Measurements from ENCODE around the gene GGA1.
A peak's percentile ranks its signal among the peaks of the same experiment; 100 is the strongest.

Gene GGA1

GRCh38 chr22:37633089-37633624 is 24.5 kb downstream of the GGA1 start:
- peaks cover 43% of the 10 kb centered on the region for H3K36me3 ChIP-seq (ENCODE audit: insufficient read depth, low read length)
- no peak overlapping the region for H3K9ac ChIP-seq (ENCODE audit: low read depth, low read length)
- H3K4me1 ChIP-seq (ENCODE audit: insufficient read depth, low read length) = peaks cover 25% of the 10 kb centered on the region
- no peaks in the 10 kb centered on the region for H3K9me3 ChIP-seq (ENCODE audit: insufficient read depth, low read length, severe bottlenecking)
- ATAC-seq (ENCODE audit: insufficient read depth, low read depth) = no peak
- DNase-seq = no peak
- H3K27ac ChIP-seq (ENCODE audit: low read length) = no peak overlapping the region
- no peaks in the 10 kb centered on the region for H3K27me3 ChIP-seq (ENCODE audit: insufficient read depth, low read length, poor library complexity)
- no peak overlapping the region for H2AFZ ChIP-seq (ENCODE audit: low read depth, low read length)
- peaks cover 7% of the 10 kb centered on the region for H4K20me1 ChIP-seq (ENCODE audit: insufficient read depth, low read length)
- TF ChIP-seq CTCF (IDR thresholded peaks at IDR 0.05; ENCODE audit: borderline replicate concordance, extremely low read depth, low read length, poor library complexity, severe bottlenecking) = no peak
- no peak for TF ChIP-seq EZH2 (IDR thresholded peaks at IDR 0.05; ENCODE audit: borderline replicate concordance, low read depth, low read length, severe bottlenecking)
- H3K4me2 ChIP-seq (ENCODE audit: insufficient read depth, low read length) = no peak overlapping the region
- no peaks in the 10 kb centered on the region for H3K79me2 ChIP-seq (ENCODE audit: insufficient read depth, low read length)
- no peak overlapping the region for H3K4me3 ChIP-seq (ENCODE audit: low read depth in 1 of 2, low read length in 2 of 2)

GRCh38 chr22:37633625-37634416 is 25.2 kb downstream of the GGA1 start:
- no peak overlapping the region for H3K9ac ChIP-seq (ENCODE audit: low read depth, low read length)
- DNase-seq = peak; percentile 17
- no peak overlapping the region for H3K27ac ChIP-seq (ENCODE audit: low read length)
- no peaks in the 10 kb centered on the region for H3K79me2 ChIP-seq (ENCODE audit: insufficient read depth, low read length)
- H4K20me1 ChIP-seq (ENCODE audit: insufficient read depth, low read length) = peaks cover 7% of the 10 kb centered on the region
- H3K4me3 ChIP-seq (ENCODE audit: low read depth in 1 of 2, low read length in 2 of 2) = no peak overlapping the region
- no peaks in the 10 kb centered on the region for H3K27me3 ChIP-seq (ENCODE audit: insufficient read depth, low read length, poor library complexity)
- H2AFZ ChIP-seq (ENCODE audit: low read depth, low read length) = no peak overlapping the region
- ATAC-seq (ENCODE audit: insufficient read depth, low read depth) = no peak
- TF ChIP-seq EZH2 (IDR thresholded peaks at IDR 0.05; ENCODE audit: borderline replicate concordance, low read depth, low read length, severe bottlenecking) = no peak
- no peak for TF ChIP-seq CTCF (IDR thresholded peaks at IDR 0.05; ENCODE audit: borderline replicate concordance, extremely low read depth, low read length, poor library complexity, severe bottlenecking)
- H3K4me2 ChIP-seq (ENCODE audit: insufficient read depth, low read length) = no peak overlapping the region
- H3K4me1 ChIP-seq (ENCODE audit: insufficient read depth, low read length) = peaks cover 31% of the 10 kb centered on the region
- H3K9me3 ChIP-seq (ENCODE audit: insufficient read depth, low read length, severe bottlenecking) = no peaks in the 10 kb centered on the region
- H3K36me3 ChIP-seq (ENCODE audit: insufficient read depth, low read length) = peaks cover 37% of the 10 kb centered on the region

GRCh38 chr22:37634417-37634924 is 25.8 kb downstream of the GGA1 start:
- peaks cover 38% of the 10 kb centered on the region for H3K4me1 ChIP-seq (ENCODE audit: insufficient read depth, low read length)
- peaks cover 7% of the 10 kb centered on the region for H4K20me1 ChIP-seq (ENCODE audit: insufficient read depth, low read length)
- H3K27ac ChIP-seq (ENCODE audit: low read length) = no peak overlapping the region
- no peak for DNase-seq
- peaks cover 32% of the 10 kb centered on the region for H3K36me3 ChIP-seq (ENCODE audit: insufficient read depth, low read length)
- no peak for ATAC-seq (ENCODE audit: insufficient read depth, low read depth)
- TF ChIP-seq EZH2 (IDR thresholded peaks at IDR 0.05; ENCODE audit: borderline replicate concordance, low read depth, low read length, severe bottlenecking) (no peak), CTCF (IDR thresholded peaks at IDR 0.05; ENCODE audit: borderline replicate concordance, extremely low read depth, low read length, poor library complexity, severe bottlenecking) (peak; percentile 20)
- no peaks in the 10 kb centered on the region for H3K9me3 ChIP-seq (ENCODE audit: insufficient read depth, low read length, severe bottlenecking)
- H3K4me3 ChIP-seq (ENCODE audit: low read depth in 1 of 2, low read length in 2 of 2) = no peak overlapping the region
- H3K79me2 ChIP-seq (ENCODE audit: insufficient read depth, low read length) = no peaks in the 10 kb centered on the region
- no peak overlapping the region for H2AFZ ChIP-seq (ENCODE audit: low read depth, low read length)
- H3K9ac ChIP-seq (ENCODE audit: low read depth, low read length) = no peak overlapping the region
- H3K4me2 ChIP-seq (ENCODE audit: insufficient read depth, low read length) = no peak overlapping the region
- H3K27me3 ChIP-seq (ENCODE audit: insufficient read depth, low read length, poor library complexity) = no peaks in the 10 kb centered on the region

Measured in DND-41 (cell line).